ENCODE results near the gene NIPA2.
"Not testable (repeated sequence)": the region's sequence is repeated elsewhere in the genome, so short reads cannot be mapped to it uniquely, and the experiment has no call there.

- not testable (repeated sequence) for TF ChIP-seq EZH2phosphoT487 (IDR thresholded peaks at IDR 0.05; ENCODE audit: borderline replicate concordance, low read length); CTCF (conservative IDR thresholded peaks at IDR 0.05; ENCODE audit: low read depth, low read length)
These were observed 35.5 kb upstream of the NIPA2 start for GRCh38 chr15:22803006-22803405.
